HCT116 (cell line): ENCODE measurements around the gene NFATC2IP.

Source experiments
- CTCF ChIP-seq, 3 experiments: fragments of 200-600 bp in 1 of 3; sonication (generic) in 1 of 3; IDR thresholded peaks in 2 of 3; conservative IDR thresholded peaks in 1 of 3; 2 replicates each; pipeline ENCODE4 v1.5.1; 2012 to 2017; ENCODE audit warnings: low read depth in 2 of 3, low read length in 2 of 3, antibody characterized with exemption in 1 of 3, borderline replicate concordance in 1 of 3, control low read depth in 1 of 3, mild to moderate bottlenecking in 1 of 3, mixed read lengths in 1 of 3, mixed run types in 1 of 3, moderate library complexity in 1 of 3; ENCODE audit not compliant: insufficient read depth in 1 of 3
- EZH2 ChIP-seq: fragments of 200-600 bp; sonication (generic); IDR thresholded peaks from 2 replicates; pipeline ENCODE4 v1.6.1; 2017; ENCODE audit warnings: antibody characterized with exemption, mixed run types
- EZH2phosphoT487 ChIP-seq: fragments of 200-600 bp; IDR thresholded peaks from 2 replicates; pipeline ENCODE4 v1.6.1; 2018; ENCODE audit warnings: antibody characterized with exemption, borderline replicate concordance
- FOSL1 ChIP-seq: IDR thresholded peaks from 2 replicates; pipeline ENCODE4 v1.6.1; 2012; ENCODE audit warnings: low read depth
- JUND ChIP-seq: IDR thresholded peaks from 2 replicates; pipeline ENCODE4 v1.6.1; 2012
- MAX ChIP-seq: IDR thresholded peaks from 2 replicates; pipeline ENCODE4 v1.6.1; 2012
- POLR2A ChIP-seq: IDR thresholded peaks from 2 replicates; pipeline ENCODE4 v1.7.0; 2011; ENCODE audit warnings: borderline replicate concordance; ENCODE audit not compliant: insufficient read depth, insufficient read length; ENCODE audit errors: extremely low read depth
- POLR2AphosphoS5 ChIP-seq: IDR thresholded peaks from 2 replicates; pipeline ENCODE4 v1.6.1; 2011; ENCODE audit warnings: mild to moderate bottlenecking, low read depth, low read length, moderate library complexity
- RAD21 ChIP-seq: IDR thresholded peaks from 2 replicates; pipeline ENCODE4 v1.6.1; 2012; ENCODE audit warnings: low read depth, mild to moderate bottlenecking
- REST ChIP-seq: IDR thresholded peaks from 2 replicates; pipeline ENCODE4 v1.6.1; 2012; ENCODE audit warnings: low read depth
- SIN3A ChIP-seq: IDR thresholded peaks from 2 replicates; pipeline ENCODE4 v1.6.1; 2012; ENCODE audit warnings: low read depth
- SRF ChIP-seq: IDR thresholded peaks from 2 replicates; pipeline ENCODE4 v1.6.1; 2012; ENCODE audit warnings: low read depth
- TCF7L2 ChIP-seq: IDR thresholded peaks from 2 replicates; pipeline ENCODE4 v1.7.0; 2011; ENCODE audit warnings: borderline replicate concordance, inconsistent platforms; ENCODE audit not compliant: insufficient read depth, insufficient read length; ENCODE audit errors: extremely low read depth
- ZNF274 ChIP-seq: fragments of 200-500 bp; sonication (Bioruptor generic); IDR thresholded peaks from 2 replicates; pipeline ENCODE4 v1.6.1; 2014; ENCODE audit warnings: mild to moderate bottlenecking, low read depth, low read length, inconsistent platforms

- no peak for TF ChIP-seq EZH2
- TF ChIP-seq CTCF (IDR thresholded peaks at IDR 0.05 in 2 of 3, conservative IDR thresholded peaks at IDR 0.05 in 1 of 3; ENCODE audit: borderline replicate concordance in 1 of 3, insufficient read depth in 1 of 3, low read depth in 2 of 3, low read length in 2 of 3): no peak
- TF ChIP-seq SIN3A: no peak
- no peak for TF ChIP-seq POLR2AphosphoS5
- TF ChIP-seq REST: no peak
- TF ChIP-seq ZNF274: no peak
- no peak for TF ChIP-seq POLR2A
- no peak for TF ChIP-seq SRF
- no peak for TF ChIP-seq TCF7L2
- TF ChIP-seq RAD21: no peak
- TF ChIP-seq MAX: no peak
- TF ChIP-seq JUND: no peak
- TF ChIP-seq EZH2phosphoT487: no peak
- no peak for TF ChIP-seq FOSL1
These were observed 27.5 kb upstream of the NFATC2IP start for GRCh38 chr16:28923231-28923587.
